Neutrophil (primary cell): Measurements from ENCODE around the gene SLC31A2.

Experiments
- H3K27ac ChIP-seq: fragments of 200-600 bp; sonication (generic); 2 replicates; pipeline ENCODE4 v1.5.1; 2016; ENCODE audit warnings: mild to moderate bottlenecking, moderate library complexity
- H3K27me3 ChIP-seq: fragments of 200-600 bp; sonication (generic); 2 replicates; pipeline ENCODE4 v1.6.0; 2016; ENCODE audit warnings: mild to moderate bottlenecking
- H3K36me3 ChIP-seq: fragments of 200-600 bp; sonication (generic); 2 replicates; pipeline ENCODE4 v1.5.1; 2017
- H3K4me1 ChIP-seq, 2 experiments: fragments of 200-600 bp in 1 of 2; sonication (generic) in 1 of 2; 1 replicate in 1 of 2; 2 replicates in 1 of 2; pipeline versions ENCODE4 v1.5.1 to v1.6.1; 2013 to 2016; ENCODE audit warnings: low read depth in 1 of 2, low read length in 1 of 2, mild to moderate bottlenecking in 1 of 2, moderate library complexity in 1 of 2; ENCODE audit not compliant: control insufficient read depth in 1 of 2, insufficient read depth in 1 of 2
- H3K4me3 ChIP-seq, 2 experiments: fragments of 200-600 bp in 1 of 2; sonication (generic) in 1 of 2; 1 replicate in 1 of 2; 2 replicates in 1 of 2; pipeline ENCODE4 v1.5.1; 2013 to 2016; ENCODE audit warnings: low read depth in 1 of 2, low read length in 1 of 2, mild to moderate bottlenecking in 1 of 2, moderate library complexity in 1 of 2
- H3K9me3 ChIP-seq: fragments of 200-600 bp; sonication (generic); 2 replicates; pipeline ENCODE4 v1.5.1; 2016
- CTCF ChIP-seq: fragments of 200-600 bp; sonication (generic); IDR thresholded peaks from 2 replicates; pipeline ENCODE4 v1.5.1; 2016; ENCODE audit warnings: antibody characterized with exemption

SLC31A2 gene

GRCh38 chr9:113177251-113177650, 26.4 kb downstream of the SLC31A2 start:
- Histone ChIP-seq H3K4me3 (no peak overlapping the region), H3K9me3 (no peaks in the 10 kb centered on the region), H3K4me1 (peaks cover 8 to 12% of the 10 kb centered on the region in 2 experiments), H3K27ac (peak overlapping the region; percentile 66), H3K36me3 (peaks cover 91% of the 10 kb centered on the region), H3K27me3 (no peaks in the 10 kb centered on the region)
- TF ChIP-seq CTCF = no peak

GRCh38 chr9:113178087-113178486, 27.3 kb downstream of the SLC31A2 start:
- no peaks in the 10 kb centered on the region for H3K9me3 ChIP-seq
- peak overlapping the region; percentile 66 for H3K27ac ChIP-seq
- H3K27me3 ChIP-seq = no peaks in the 10 kb centered on the region
- peaks cover 8 to 12% of the 10 kb centered on the region in 2 experiments for H3K4me1 ChIP-seq
- no peak overlapping the region for H3K4me3 ChIP-seq
- peaks cover 91% of the 10 kb centered on the region for H3K36me3 ChIP-seq
- TF ChIP-seq CTCF = no peak

GRCh38 chr9:113179839-113180238, 29.0 kb downstream of the SLC31A2 start:
- no peak for TF ChIP-seq CTCF
- H3K36me3 ChIP-seq = peaks cover 92% of the 10 kb centered on the region
- no peaks in the 10 kb centered on the region for H3K27me3 ChIP-seq
- no peak overlapping the region for H3K4me3 ChIP-seq
- H3K27ac ChIP-seq = no peak overlapping the region
- H3K9me3 ChIP-seq = no peaks in the 10 kb centered on the region
- H3K4me1 ChIP-seq = peaks cover 8 to 12% of the 10 kb centered on the region in 2 experiments

GRCh38 chr9:113181165-113181564, 30.4 kb downstream of the SLC31A2 start:
- no peak for TF ChIP-seq CTCF
- Histone ChIP-seq H3K9me3 (no peaks in the 10 kb centered on the region), H3K4me3 (no peak overlapping the region), H3K4me1 (peaks cover 11 to 13% of the 10 kb centered on the region in 2 experiments), H3K36me3 (peaks cover 91% of the 10 kb centered on the region), H3K27ac (no peak overlapping the region), H3K27me3 (no peaks in the 10 kb centered on the region)

GRCh38 chr9:113183956-113184488, 33.2 kb downstream of the SLC31A2 start:
- Histone ChIP-seq H3K4me1 (peaks cover 30 to 31% of the 10 kb centered on the region in 2 experiments), H3K36me3 (peaks cover 71% of the 10 kb centered on the region), H3K4me3 (no peak overlapping the region), H3K9me3 (no peaks in the 10 kb centered on the region), H3K27me3 (no peaks in the 10 kb centered on the region), H3K27ac (no peak overlapping the region)
- TF ChIP-seq CTCF = no peak

- no peaks in the 10 kb centered on the region for H3K9me3 ChIP-seq
- H3K4me3 ChIP-seq = no peak overlapping the region
- no peak for TF ChIP-seq CTCF
- peaks cover 67% of the 10 kb centered on the region for H3K36me3 ChIP-seq
- no peaks in the 10 kb centered on the region for H3K27me3 ChIP-seq
- no peak overlapping the region for H3K27ac ChIP-seq
- peaks cover 36% of the 10 kb centered on the region in 2 experiments for H3K4me1 ChIP-seq
Measured at GRCh38 chr9:113184539-113184938, 33.7 kb downstream of the SLC31A2 start.
